ENCODE data around the gene GOLGB1. TPM values are rescaled to one million over a fixed set of nuclear protein-coding genes. Genes with fewer than 3 reads are reported as not detected.

Gene GOLGB1
- total and polyA plus RNA-seq, 2 donors from 2014 or later = 26.8 to 79.7 TPM

DNA sequence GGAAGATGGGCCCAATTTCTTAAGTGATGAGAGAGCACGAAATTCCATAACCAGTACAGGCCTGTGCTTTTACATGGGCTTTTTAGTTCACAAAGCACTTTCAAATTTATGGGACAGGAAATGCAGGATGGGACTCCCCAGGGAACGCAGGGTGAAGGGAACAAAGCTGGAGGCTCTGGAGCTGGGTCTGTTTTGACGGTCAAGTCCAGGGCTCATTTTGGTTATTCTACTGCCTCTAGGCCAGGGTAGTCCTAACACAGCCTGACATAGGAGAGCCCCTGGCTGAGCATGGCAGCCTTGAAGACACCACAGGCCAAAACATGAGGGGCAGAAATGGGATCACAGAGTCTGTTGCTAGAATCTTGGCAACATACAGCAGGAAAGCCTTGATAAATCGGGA, 122.3 kb downstream of the GOLGB1 start:
- intact Hi-C loops (cut with DNase I) = no loop called here
- Histone ChIP-seq H3K27ac (ENCODE audit: low read depth in 2 of 2, low read length in 2 of 2) (no peak overlapping the region), H3K36me3 (ENCODE audit: control insufficient read depth in 2 of 3, insufficient read depth in 3 of 3, low read length in 3 of 3) (peaks cover 0 to 2% (median 0%) of the 10 kb centered on the region in 3 donors), H3K9me3 (ENCODE audit: control insufficient read depth in 2 of 3, insufficient read depth in 1 of 3, low read length in 3 of 3) (no peaks in the 10 kb centered on the region), H3K4me1 (ENCODE audit: control insufficient read depth in 2 of 3, insufficient read depth in 2 of 3, low read depth in 1 of 3, low read length in 3 of 3) (no peaks in the 10 kb centered on the region), H3K4me3 (ENCODE audit: low read length in 3 of 3) (no peak overlapping the region), H3K27me3 (ENCODE audit: control insufficient read depth, insufficient read depth, low read length) (no peaks in the 10 kb centered on the region), H3K9ac (ENCODE audit: low read length in 3 of 3) (no peak overlapping the region)
- FAIRE-seq (no peak), DNase-seq (no peak)
- TF ChIP-seq, protein P1, sequence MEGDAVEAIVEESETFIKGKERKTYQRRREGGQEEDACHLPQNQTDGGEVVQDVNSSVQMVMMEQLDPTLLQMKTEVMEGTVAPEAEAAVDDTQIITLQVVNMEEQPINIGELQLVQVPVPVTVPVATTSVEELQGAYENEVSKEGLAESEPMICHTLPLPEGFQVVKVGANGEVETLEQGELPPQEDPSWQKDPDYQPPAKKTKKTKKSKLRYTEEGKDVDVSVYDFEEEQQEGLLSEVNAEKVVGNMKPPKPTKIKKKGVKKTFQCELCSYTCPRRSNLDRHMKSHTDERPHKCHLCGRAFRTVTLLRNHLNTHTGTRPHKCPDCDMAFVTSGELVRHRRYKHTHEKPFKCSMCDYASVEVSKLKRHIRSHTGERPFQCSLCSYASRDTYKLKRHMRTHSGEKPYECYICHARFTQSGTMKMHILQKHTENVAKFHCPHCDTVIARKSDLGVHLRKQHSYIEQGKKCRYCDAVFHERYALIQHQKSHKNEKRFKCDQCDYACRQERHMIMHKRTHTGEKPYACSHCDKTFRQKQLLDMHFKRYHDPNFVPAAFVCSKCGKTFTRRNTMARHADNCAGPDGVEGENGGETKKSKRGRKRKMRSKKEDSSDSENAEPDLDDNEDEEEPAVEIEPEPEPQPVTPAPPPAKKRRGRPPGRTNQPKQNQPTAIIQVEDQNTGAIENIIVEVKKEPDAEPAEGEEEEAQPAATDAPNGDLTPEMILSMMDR (IDR thresholded peaks at IDR 0.05; ENCODE audit: borderline replicate concordance, extremely low read depth, insufficient read depth) = no peak

DNA sequence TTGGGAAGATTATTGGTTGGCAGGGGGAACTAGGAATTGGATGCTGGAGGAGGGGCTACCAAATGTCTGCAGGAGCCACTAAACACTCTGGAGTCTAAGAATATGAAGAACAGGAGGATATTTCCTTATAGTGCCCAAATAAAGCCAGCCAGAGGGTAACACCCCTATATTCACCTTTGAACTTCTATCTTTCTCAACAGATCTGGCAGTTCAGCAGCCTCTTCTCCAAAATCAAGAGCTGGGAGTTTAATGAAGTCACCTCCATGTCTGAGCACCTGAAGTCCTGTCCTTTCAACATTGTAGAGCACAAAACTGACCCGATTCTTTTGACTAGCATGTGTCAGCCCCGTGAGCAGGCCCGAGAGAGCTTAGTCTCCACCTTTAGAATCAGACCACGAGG, 123.0 kb downstream of the GOLGB1 start:
- no peak overlapping the region for H3K4me3 ChIP-seq (ENCODE audit: low read length in 3 of 3)
- DNase-seq (no peak), FAIRE-seq (no peak)
- no peaks in the 10 kb centered on the region for H3K9me3 ChIP-seq (ENCODE audit: control insufficient read depth in 2 of 3, insufficient read depth in 1 of 3, low read length in 3 of 3)
- TF ChIP-seq, protein P1 (IDR thresholded peaks at IDR 0.05; ENCODE audit: borderline replicate concordance, extremely low read depth, insufficient read depth) = no peak
- peaks cover 0 to 2% (median 0%) of the 10 kb centered on the region in 3 donors for H3K36me3 ChIP-seq (ENCODE audit: control insufficient read depth in 2 of 3, insufficient read depth in 3 of 3, low read length in 3 of 3)
- no peak overlapping the region for H3K27ac ChIP-seq (ENCODE audit: low read depth in 2 of 2, low read length in 2 of 2)
- H3K27me3 ChIP-seq (ENCODE audit: control insufficient read depth, insufficient read depth, low read length) = no peaks in the 10 kb centered on the region
- H3K4me1 ChIP-seq (ENCODE audit: control insufficient read depth in 2 of 3, insufficient read depth in 2 of 3, low read depth in 1 of 3, low read length in 3 of 3) = no peaks in the 10 kb centered on the region
- intact Hi-C loops (cut with DNase I) = no loop called here
- H3K9ac ChIP-seq (ENCODE audit: low read length in 3 of 3) = no peak overlapping the region

DNA sequence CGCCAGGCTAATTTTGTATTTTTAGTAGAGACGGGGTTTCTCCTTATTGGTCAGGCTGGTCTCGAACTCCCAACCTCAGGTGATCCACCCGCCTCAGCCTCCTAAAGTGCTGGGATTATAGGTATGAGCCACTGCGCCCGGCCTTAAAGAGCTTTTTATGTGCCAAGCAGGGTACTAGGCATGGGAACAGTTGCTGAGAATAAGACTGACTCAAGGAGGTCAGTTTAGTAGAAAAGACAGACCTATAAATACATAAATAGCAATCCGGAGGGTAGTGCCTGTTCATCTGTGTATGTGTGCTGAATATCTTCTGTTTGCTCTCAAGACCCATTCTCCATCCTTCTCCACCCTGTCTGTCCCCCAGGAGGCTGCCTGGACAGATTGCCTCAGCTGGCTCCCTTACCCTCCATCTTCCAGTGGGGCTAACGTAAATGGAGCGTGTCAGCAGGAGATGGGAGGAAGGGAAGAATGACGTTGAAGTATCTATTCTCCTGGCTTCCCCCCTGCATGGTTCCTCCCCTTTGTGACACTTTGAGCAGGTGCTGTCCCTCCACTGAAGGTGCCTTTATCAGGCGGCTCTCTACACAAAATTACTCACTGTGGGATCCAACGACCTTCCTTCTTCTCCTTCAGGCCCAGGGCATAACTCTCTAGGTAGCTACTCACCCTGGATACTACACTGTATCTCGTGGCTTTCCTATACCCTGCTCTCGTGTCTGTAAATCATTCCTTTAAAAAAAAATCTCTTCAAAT, 125.2 kb downstream of the GOLGB1 start:
- no peak overlapping the region for H3K9ac ChIP-seq (ENCODE audit: low read length in 3 of 3)
- no peak overlapping the region for H3K4me3 ChIP-seq (ENCODE audit: low read length in 3 of 3)
- TF ChIP-seq, protein P1 (IDR thresholded peaks at IDR 0.05; ENCODE audit: borderline replicate concordance, extremely low read depth, insufficient read depth) = no peak
- FAIRE-seq = no peak
- no peaks in the 10 kb centered on the region for H3K9me3 ChIP-seq (ENCODE audit: control insufficient read depth in 2 of 3, insufficient read depth in 1 of 3, low read length in 3 of 3)
- H3K27ac ChIP-seq (ENCODE audit: low read depth in 2 of 2, low read length in 2 of 2) = no peak overlapping the region
- no peaks in the 10 kb centered on the region for H3K36me3 ChIP-seq (ENCODE audit: control insufficient read depth in 2 of 3, insufficient read depth in 3 of 3, low read length in 3 of 3)
- H3K4me1 ChIP-seq (ENCODE audit: control insufficient read depth in 2 of 3, insufficient read depth in 2 of 3, low read depth in 1 of 3, low read length in 3 of 3) = no peaks in the 10 kb centered on the region
- H3K27me3 ChIP-seq (ENCODE audit: control insufficient read depth, insufficient read depth, low read length) = no peaks in the 10 kb centered on the region
- DNase-seq = peak in 4 of 5 donors; percentile 10 to 44 (median 30)
- intact Hi-C loops (cut with DNase I) = no loop called here

Measured in kidney (tissue), 14 donors.